Stimulated activated CD4-positive, alpha-beta T cell treated with anti-CD3 and anti-CD28 coated beads, TNF-alpha, amount 100 ng/mL, for 4 hours (primary cell): ENCODE data around the gene PKD2.

Experiments
- DNase-seq, 3 experiments: peaks; one replicate each; pipeline ENCODE4 v3.0.0-alpha.2; 2020; ENCODE audit warnings: low read depth in 3 of 3

PKD2 gene

GRCh38 chr4:88007304-88008121, at the start of gene PKD2:
PKD2 (plus strand) TSS chr4:88007635; CDS start chr4:88007734, 99 bp downstream.
- peak; percentile 46 to 70 (median 70) for DNase-seq

GRCh38 chr4:87961993-87962392, 45.4 kb upstream of the PKD2 start:
- DNase-seq, result no peak

GRCh38 chr4:87962398-87963146, 44.9 kb upstream of the PKD2 start:
- DNase-seq, result no peak

GRCh38 chr4:87965501-87965975, 41.9 kb upstream of the PKD2 start:
- no peak for DNase-seq

- no peak for DNase-seq
Measured at GRCh38 chr4:87966095-87966496, 41.3 kb upstream of the PKD2 start.

GRCh38 chr4:87967193-87967592, 40.2 kb upstream of the PKD2 start:
- DNase-seq, result no peak

- DNase-seq, result no peak
Measured at GRCh38 chr4:87970121-87970520, 37.3 kb upstream of the PKD2 start.

- DNase-seq, result no peak
Measured at GRCh38 chr4:87971866-87972265, 35.6 kb upstream of the PKD2 start.

- DNase-seq, result no peak
Measured at GRCh38 chr4:87973283-87974169, 33.9 kb upstream of the PKD2 start.

GRCh38 chr4:87974856-87975462, 32.5 kb upstream of the PKD2 start:
- DNase-seq, result no peak

- no peak for DNase-seq
Measured at GRCh38 chr4:87975466-87975865, 32.0 kb upstream of the PKD2 start, which contains the start of gene SPP1. SPP1 (plus strand) TSS chr4:87975714; CDS start chr4:87976896, 1,182 bp downstream.

- DNase-seq, result no peak
Measured at GRCh38 chr4:87977521-87978278, 29.7 kb upstream of the PKD2 start.

- no peak for DNase-seq
Measured at GRCh38 chr4:87978681-87979080, 28.8 kb upstream of the PKD2 start.

- DNase-seq, result no peak
Measured at GRCh38 chr4:87979810-87980209, 27.6 kb upstream of the PKD2 start.

- no peak for DNase-seq
Measured at GRCh38 chr4:87981486-87981885, 25.9 kb upstream of the PKD2 start.

- DNase-seq, result no peak
Measured at GRCh38 chr4:87982036-87982435, 25.4 kb upstream of the PKD2 start.

- DNase-seq, result no peak
Measured at GRCh38 chr4:87982446-87983010, 24.9 kb upstream of the PKD2 start.

GRCh38 chr4:87983996-87984395, 23.4 kb upstream of the PKD2 start:
- no peak for DNase-seq

GRCh38 chr4:87985097-87985886, 22.1 kb upstream of the PKD2 start:
- no peak for DNase-seq

- DNase-seq, result no peak
Measured at GRCh38 chr4:87985887-87986200, 21.6 kb upstream of the PKD2 start.
